BJ (cell line): ENCODE measurements around the gene KLF15. TPM values are rescaled to one million over a fixed set of nuclear protein-coding genes. Genes with fewer than 3 reads are reported as not detected.
A peak's percentile ranks its signal among the peaks of the same experiment; 100 is the strongest.

Experiments used
- CTCF ChIA-PET: fragments of 350-600 bp; formaldehyde crosslinking; extraction: SDS; loops from one replicate; lab custom pipeline; 2021; ENCODE audit warnings: antibody characterized with exemption, inconsistent platforms; lab: Yijun Ruan, JAX
- POLR2A ChIA-PET: fragments of 300-600 bp; sonication (Branson Sonifier 250); formaldehyde crosslinking; extraction: SDS; loops from one replicate; lab custom pipeline; 2021; ENCODE audit warnings: antibody characterized with exemption; lab: Charles Lee
- DNase-seq: peaks from one replicate; pipeline ENCODE4 v3.0.0-alpha.2; 2011; ENCODE audit warnings: low read depth
- H3K27me3 ChIP-seq: 2 replicates; pipeline ENCODE4 v1.6.0; 2011; ENCODE audit warnings: low read length; ENCODE audit not compliant: control insufficient read depth, insufficient read depth
- H3K36me3 ChIP-seq: 2 replicates; pipeline ENCODE4 v1.5.1; 2011; ENCODE audit warnings: low read length; ENCODE audit not compliant: control insufficient read depth, insufficient read depth
- H3K4me3 ChIP-seq: 2 replicates; pipeline ENCODE4 v1.5.1; 2011; ENCODE audit warnings: low read depth, mild to moderate bottlenecking, control low read depth, low read length
- polyA plus RNA-seq: library from polyadenylated mRNA; depleted of rRNA; stranded (reverse); fragments of >200 nt; gene quantifications from 2 replicates; pipeline ENCODE4 v1.2.3, GENCODE V29; 2011
- TF ChIP-seq, protein P1 (sequence below): IDR thresholded peaks from 2 replicates; pipeline ENCODE4 v1.5.1; 2011; ENCODE audit warnings: low read depth, mild to moderate bottlenecking, control low read depth, inconsistent platforms, low read length, moderate library complexity; ENCODE audit not compliant: insufficient read depth

The KLF15 gene
- polyA plus RNA-seq, 1 experiment: 0.44 TPM

GRCh38 chr3:126397610-126398422 lies 40.6 kb upstream of the KLF15 start:
- TF ChIP-seq, protein P1, sequence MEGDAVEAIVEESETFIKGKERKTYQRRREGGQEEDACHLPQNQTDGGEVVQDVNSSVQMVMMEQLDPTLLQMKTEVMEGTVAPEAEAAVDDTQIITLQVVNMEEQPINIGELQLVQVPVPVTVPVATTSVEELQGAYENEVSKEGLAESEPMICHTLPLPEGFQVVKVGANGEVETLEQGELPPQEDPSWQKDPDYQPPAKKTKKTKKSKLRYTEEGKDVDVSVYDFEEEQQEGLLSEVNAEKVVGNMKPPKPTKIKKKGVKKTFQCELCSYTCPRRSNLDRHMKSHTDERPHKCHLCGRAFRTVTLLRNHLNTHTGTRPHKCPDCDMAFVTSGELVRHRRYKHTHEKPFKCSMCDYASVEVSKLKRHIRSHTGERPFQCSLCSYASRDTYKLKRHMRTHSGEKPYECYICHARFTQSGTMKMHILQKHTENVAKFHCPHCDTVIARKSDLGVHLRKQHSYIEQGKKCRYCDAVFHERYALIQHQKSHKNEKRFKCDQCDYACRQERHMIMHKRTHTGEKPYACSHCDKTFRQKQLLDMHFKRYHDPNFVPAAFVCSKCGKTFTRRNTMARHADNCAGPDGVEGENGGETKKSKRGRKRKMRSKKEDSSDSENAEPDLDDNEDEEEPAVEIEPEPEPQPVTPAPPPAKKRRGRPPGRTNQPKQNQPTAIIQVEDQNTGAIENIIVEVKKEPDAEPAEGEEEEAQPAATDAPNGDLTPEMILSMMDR: no peak
- Histone ChIP-seq H3K36me3 (no peaks in the 10 kb centered on the region), H3K4me3 (no peak overlapping the region), H3K27me3 (peaks cover 13% of the 10 kb centered on the region)
- DNase-seq: no peak
- ChIA-PET CTCF (no interaction called here), POLR2A (no interaction called here)

- ChIA-PET CTCF (interaction anchor here (0.9 to 2.9 kb wide), 4 partner anchors 56 to 262 kb away, joined by 3 to 10 read pairs (median 3); no protein-coding TSS in a partner anchor), POLR2A (no interaction called here)
These were observed 39.3 kb upstream of the KLF15 start for GRCh38 chr3:126396536-126396935.

DNA sequence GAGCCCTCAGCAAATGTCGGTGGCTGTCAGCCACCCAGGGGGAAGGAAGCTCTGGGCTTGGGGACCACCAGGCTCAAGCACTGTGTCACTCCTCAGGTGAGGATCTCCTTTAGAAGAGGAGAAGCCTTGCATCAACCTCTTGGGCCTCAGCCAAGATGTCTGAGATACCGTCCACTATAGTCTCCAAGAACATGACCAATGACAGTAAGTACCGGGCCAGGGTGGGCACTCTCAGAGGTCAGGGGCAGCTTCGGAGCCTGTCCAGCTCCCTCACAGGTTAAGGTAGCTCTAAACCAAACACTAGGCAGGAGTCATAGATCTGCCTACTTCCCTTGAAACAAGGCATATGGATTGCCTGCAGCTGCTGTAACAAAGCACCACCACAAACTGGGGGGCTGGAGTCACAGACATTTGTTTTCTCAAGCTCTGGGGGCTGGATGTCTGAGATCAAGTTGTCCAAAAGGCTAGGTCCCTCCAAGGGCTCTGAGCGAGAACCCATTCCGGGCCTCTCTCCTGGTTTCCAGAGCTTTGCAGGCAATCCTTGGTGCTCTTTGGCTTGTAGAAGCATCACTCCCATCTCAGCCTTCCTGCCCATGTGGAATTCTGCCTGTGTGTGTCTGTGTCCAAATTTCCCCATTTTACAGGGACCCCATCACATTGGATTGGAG lies 38.8 kb upstream of the KLF15 start:
- ChIA-PET CTCF (interaction anchor here (0.7 to 2.9 kb wide), 6 partner anchors 15 to 262 kb away, joined by 3 to 10 read pairs (median 3); no protein-coding TSS in a partner anchor), POLR2A (no interaction called here)
- peaks cover 18% of the 10 kb centered on the region for H3K27me3 ChIP-seq
- H3K4me3 ChIP-seq: no peak overlapping the region
- H3K36me3 ChIP-seq: no peaks in the 10 kb centered on the region
- no peak for DNase-seq
- TF ChIP-seq, protein P1: no peak

More at GRCh38 chr3:126396536-126396935, 39.3 kb upstream of the KLF15 start:
- H3K36me3 ChIP-seq: no peaks in the 10 kb centered on the region
- TF ChIP-seq, protein P1: no peak
- no peak overlapping the region for H3K4me3 ChIP-seq
- H3K27me3 ChIP-seq: peaks cover 18% of the 10 kb centered on the region
- DNase-seq: no peak

DNA sequence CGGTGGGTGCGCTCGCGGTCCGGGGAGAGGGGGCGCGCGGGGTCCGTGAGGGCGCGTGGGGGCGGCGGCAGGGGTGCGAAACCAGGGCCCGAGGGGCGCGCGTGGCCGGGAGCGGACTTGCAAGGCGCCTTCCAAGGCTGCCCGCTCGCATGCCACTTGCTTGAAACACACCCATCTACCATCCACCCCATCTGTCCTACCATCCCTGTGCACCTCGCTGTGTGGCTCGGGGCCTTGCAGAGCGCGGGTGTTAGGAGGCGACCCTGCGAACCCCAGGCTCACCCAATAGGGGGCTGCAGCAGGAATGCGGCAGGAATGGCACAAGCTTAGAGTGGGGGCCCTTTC lies 37.7 kb upstream of the KLF15 start:
- peak overlapping the region; percentile 14; the same call in 1 of the 2 replicates for H3K4me3 ChIP-seq
- CTCF ChIA-PET: interaction anchor here (1.0 to 2.9 kb wide), 3 partner anchors 14 to 261 kb away, joined by 3 to 10 read pairs (median 4); no protein-coding TSS in a partner anchor

More for the DNA sequence above, 37.7 kb upstream of the KLF15 start:
- TF ChIP-seq, protein P1: no peak
- peaks cover 18% of the 10 kb centered on the region for H3K27me3 ChIP-seq
- no peak for DNase-seq
- POLR2A ChIA-PET: no interaction called here
- H3K36me3 ChIP-seq: no peaks in the 10 kb centered on the region
